ENCODE measurements around the gene COPB2. TPM values are rescaled to one million over a fixed set of nuclear protein-coding genes. Genes with fewer than 3 reads are reported as not detected.
"Not testable (repeated sequence)": the region's sequence is repeated elsewhere in the genome, so short reads cannot be mapped to it uniquely, and the experiment has no call there.

Gene COPB2
- total and polyA plus RNA-seq, 2 donors from 2014 or later, result 47.3 to 124 TPM

DNA sequence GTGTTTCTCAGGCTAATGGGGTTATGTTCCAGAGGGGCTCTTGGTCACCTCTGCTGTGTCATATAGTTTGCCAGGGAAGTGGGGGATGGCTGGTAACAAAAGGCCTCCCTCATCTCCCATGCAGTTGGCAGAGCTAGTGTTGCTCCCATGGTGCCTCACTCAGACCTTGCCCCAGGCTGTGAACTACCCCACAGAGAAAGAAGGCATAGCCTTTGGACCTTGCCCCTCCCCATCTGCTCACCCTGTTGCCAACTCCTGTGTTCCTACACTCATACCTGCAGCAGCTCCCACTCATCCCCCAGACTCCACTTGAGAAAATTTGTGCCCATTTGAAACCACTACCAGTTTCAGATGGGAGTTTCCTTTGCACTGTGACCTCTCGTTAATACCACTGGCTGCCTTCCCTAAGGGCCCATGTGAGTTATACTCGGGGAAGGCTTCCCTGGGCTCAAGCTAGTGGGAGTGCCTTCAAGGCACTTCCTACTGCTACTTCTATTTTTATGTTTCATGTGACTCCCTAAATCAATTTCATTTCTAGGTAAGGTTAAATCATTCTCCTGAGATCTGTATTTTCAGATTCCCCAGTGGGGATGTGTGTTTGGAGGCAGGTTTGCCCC lies 25.3 kb upstream of the COPB2 start:
- no peaks in the 10 kb centered on the region for H3K4me1 ChIP-seq (ENCODE audit: control insufficient read depth in 2 of 3, insufficient read depth in 2 of 3, low read depth in 1 of 3, low read length in 3 of 3)
- intact Hi-C loops (cut with DNase I), result no loop called here
- no peak overlapping the region for H3K4me3 ChIP-seq (ENCODE audit: low read length in 3 of 3)
- H3K9me3 ChIP-seq (ENCODE audit: control insufficient read depth in 2 of 3, insufficient read depth in 1 of 3, low read length in 3 of 3), result peaks cover 0 to 10% (median 0%) of the 10 kb centered on the region in 3 donors
- H3K27ac ChIP-seq (ENCODE audit: low read depth in 2 of 2, low read length in 2 of 2), result no peak overlapping the region
- H3K9ac ChIP-seq (ENCODE audit: low read length in 3 of 3), result no peak overlapping the region
- no peak for FAIRE-seq
- no peaks in the 10 kb centered on the region for H3K36me3 ChIP-seq (ENCODE audit: control insufficient read depth in 2 of 3, insufficient read depth in 3 of 3, low read length in 3 of 3)
- no peaks in the 10 kb centered on the region for H3K27me3 ChIP-seq (ENCODE audit: control insufficient read depth, insufficient read depth, low read length)
- TF ChIP-seq, protein P1, sequence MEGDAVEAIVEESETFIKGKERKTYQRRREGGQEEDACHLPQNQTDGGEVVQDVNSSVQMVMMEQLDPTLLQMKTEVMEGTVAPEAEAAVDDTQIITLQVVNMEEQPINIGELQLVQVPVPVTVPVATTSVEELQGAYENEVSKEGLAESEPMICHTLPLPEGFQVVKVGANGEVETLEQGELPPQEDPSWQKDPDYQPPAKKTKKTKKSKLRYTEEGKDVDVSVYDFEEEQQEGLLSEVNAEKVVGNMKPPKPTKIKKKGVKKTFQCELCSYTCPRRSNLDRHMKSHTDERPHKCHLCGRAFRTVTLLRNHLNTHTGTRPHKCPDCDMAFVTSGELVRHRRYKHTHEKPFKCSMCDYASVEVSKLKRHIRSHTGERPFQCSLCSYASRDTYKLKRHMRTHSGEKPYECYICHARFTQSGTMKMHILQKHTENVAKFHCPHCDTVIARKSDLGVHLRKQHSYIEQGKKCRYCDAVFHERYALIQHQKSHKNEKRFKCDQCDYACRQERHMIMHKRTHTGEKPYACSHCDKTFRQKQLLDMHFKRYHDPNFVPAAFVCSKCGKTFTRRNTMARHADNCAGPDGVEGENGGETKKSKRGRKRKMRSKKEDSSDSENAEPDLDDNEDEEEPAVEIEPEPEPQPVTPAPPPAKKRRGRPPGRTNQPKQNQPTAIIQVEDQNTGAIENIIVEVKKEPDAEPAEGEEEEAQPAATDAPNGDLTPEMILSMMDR (IDR thresholded peaks at IDR 0.05; ENCODE audit: borderline replicate concordance, extremely low read depth, insufficient read depth), result no peak
- DNase-seq, result no peak

DNA sequence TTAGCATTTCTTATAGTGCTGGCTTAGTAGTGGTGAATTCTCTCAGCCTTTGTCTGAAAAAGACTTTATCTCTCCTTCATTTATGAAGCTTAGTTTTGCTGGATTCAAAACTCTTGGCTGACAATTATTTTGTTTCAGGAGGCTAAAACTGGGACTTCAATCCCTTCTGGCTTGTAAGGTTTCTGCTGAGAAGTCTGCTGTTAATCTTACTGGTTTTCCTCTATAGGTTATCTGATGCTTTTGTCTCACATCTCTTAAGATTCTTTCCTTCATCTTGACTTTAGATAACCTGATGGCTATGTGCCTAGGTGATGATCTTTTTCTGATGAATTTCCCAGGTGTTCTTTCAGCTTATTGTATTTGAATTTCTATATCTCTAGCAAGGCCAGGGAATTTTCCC lies 23.4 kb upstream of the COPB2 start:
- intact Hi-C loops (cut with DNase I); DNase-seq; H3K36me3 ChIP-seq (ENCODE audit: control insufficient read depth in 2 of 3, insufficient read depth in 3 of 3, low read length in 3 of 3); H3K9ac ChIP-seq (ENCODE audit: low read length in 3 of 3); H3K27ac ChIP-seq (ENCODE audit: low read depth in 2 of 2, low read length in 2 of 2); H3K4me3 ChIP-seq (ENCODE audit: low read length in 3 of 3); H3K4me1 ChIP-seq (ENCODE audit: control insufficient read depth in 2 of 3, insufficient read depth in 2 of 3, low read depth in 1 of 3, low read length in 3 of 3); H3K27me3 ChIP-seq (ENCODE audit: control insufficient read depth, insufficient read depth, low read length); FAIRE-seq: not testable (repeated sequence)
- H3K9me3 ChIP-seq (ENCODE audit: control insufficient read depth in 2 of 3, insufficient read depth in 1 of 3, low read length in 3 of 3), result peaks cover 0 to 10% (median 0%) of the 10 kb centered on the region in 3 donors

DNA sequence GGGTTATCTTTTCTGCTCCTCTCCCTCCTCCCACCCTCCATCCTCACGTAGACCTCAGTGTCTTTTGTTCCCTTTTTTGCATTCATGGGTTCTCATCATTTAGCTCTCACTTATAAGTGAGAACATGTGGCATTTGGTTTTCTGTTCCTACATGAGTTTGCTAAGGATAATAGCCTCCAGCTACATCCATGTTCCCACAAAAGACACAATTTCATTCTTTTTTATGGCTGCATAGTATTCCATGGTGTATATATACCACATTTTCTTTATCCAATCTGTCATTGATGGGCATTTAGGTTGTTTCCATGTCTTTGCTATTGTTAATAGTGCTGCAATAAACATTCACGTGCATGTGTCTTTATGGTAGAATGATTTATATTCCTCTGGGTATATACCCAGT lies 11.7 kb upstream of the COPB2 start:
- DNase-seq; H3K27me3 ChIP-seq (ENCODE audit: control insufficient read depth, insufficient read depth, low read length); H3K4me3 ChIP-seq (ENCODE audit: low read length in 3 of 3); FAIRE-seq; H3K9ac ChIP-seq (ENCODE audit: low read length in 3 of 3); H3K36me3 ChIP-seq (ENCODE audit: control insufficient read depth in 2 of 3, insufficient read depth in 3 of 3, low read length in 3 of 3); intact Hi-C loops (cut with DNase I); H3K4me1 ChIP-seq (ENCODE audit: control insufficient read depth in 2 of 3, insufficient read depth in 2 of 3, low read depth in 1 of 3, low read length in 3 of 3); H3K27ac ChIP-seq (ENCODE audit: low read depth in 2 of 2, low read length in 2 of 2): not testable (repeated sequence)
- H3K9me3 ChIP-seq (ENCODE audit: control insufficient read depth in 2 of 3, insufficient read depth in 1 of 3, low read length in 3 of 3), result peaks cover 2 to 16% (median 2%) of the 10 kb centered on the region in 3 donors

DNA sequence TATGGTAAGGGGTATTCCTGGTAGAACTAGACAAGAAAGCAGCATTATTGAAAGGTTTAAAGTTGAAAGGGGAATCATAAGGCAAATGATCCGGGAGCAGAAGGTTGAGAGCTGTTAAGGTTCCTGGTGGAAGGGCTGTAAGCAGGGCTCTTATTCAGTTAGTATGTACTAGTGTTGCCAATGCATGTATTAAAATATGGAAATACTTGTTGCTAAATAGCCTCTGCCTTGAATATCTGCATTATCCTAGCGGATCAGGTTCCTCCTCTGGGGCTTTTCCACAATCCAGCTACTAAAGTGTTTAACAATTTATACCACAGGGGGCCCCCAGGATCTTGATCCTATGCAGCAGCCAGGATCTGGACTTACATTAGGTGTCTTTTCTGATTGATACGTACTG lies 7.3 kb upstream of the COPB2 start:
- no peaks in the 10 kb centered on the region for H3K4me1 ChIP-seq (ENCODE audit: control insufficient read depth in 2 of 3, insufficient read depth in 2 of 3, low read depth in 1 of 3, low read length in 3 of 3)
- no peak overlapping the region for H3K9ac ChIP-seq (ENCODE audit: low read length in 3 of 3)
- intact Hi-C loops (cut with DNase I), result no loop called here
- no peaks in the 10 kb centered on the region for H3K9me3 ChIP-seq (ENCODE audit: control insufficient read depth in 2 of 3, insufficient read depth in 1 of 3, low read length in 3 of 3)
- no peak for FAIRE-seq
- no peaks in the 10 kb centered on the region for H3K27me3 ChIP-seq (ENCODE audit: control insufficient read depth, insufficient read depth, low read length)
- no peak for DNase-seq
- TF ChIP-seq, protein P1 (IDR thresholded peaks at IDR 0.05; ENCODE audit: borderline replicate concordance, extremely low read depth, insufficient read depth), result no peak
- H3K4me3 ChIP-seq (ENCODE audit: low read length in 3 of 3), result no peak overlapping the region
- H3K36me3 ChIP-seq (ENCODE audit: control insufficient read depth in 2 of 3, insufficient read depth in 3 of 3, low read length in 3 of 3), result no peaks in the 10 kb centered on the region
- H3K27ac ChIP-seq (ENCODE audit: low read depth in 2 of 2, low read length in 2 of 2), result no peak overlapping the region
